Right renal pelvis (tissue), 4 donors: ENCODE results near the gene PLEKHM3. TPM values are rescaled to one million over a fixed set of nuclear protein-coding genes. Genes with fewer than 3 reads are reported as not detected.
A peak's percentile ranks its signal among the peaks of the same experiment; 100 is the strongest.

ENCODE experiments used
- DNase-seq, 4 donors: peaks; one replicate each; pipeline ENCODE4 v3.0.0-alpha.2; 2013; ENCODE audit warnings: low read depth in 4 of 4, low spot score in 3 of 4, missing footprints in 1 of 4
- polyA plus RNA-seq, 4 donors: library from polyadenylated mRNA; unstranded; fragments of 120-200 nt; gene quantifications; one replicate each; pipeline ENCODE4 v1.2.1, GENCODE V29; 2013; ENCODE audit not compliant: insufficient read length in 4 of 4

Gene PLEKHM3
- polyA plus RNA-seq, 4 donors: 12.4 to 17.4 (median 13.3) TPM

GRCh38 chr2:207995887-207996286, 29.4 kb downstream of the PLEKHM3 start:
- DNase-seq: no peak

- DNase-seq: no peak
Measured at GRCh38 chr2:207993151-207993763, 32.1 kb downstream of the PLEKHM3 start.

- DNase-seq: no peak
Measured at GRCh38 chr2:207991944-207992343, 33.4 kb downstream of the PLEKHM3 start.

- DNase-seq: no peak
Measured at GRCh38 chr2:207990784-207991183, 34.5 kb downstream of the PLEKHM3 start.

GRCh38 chr2:207988975-207989374, 36.4 kb downstream of the PLEKHM3 start:
- no peak for DNase-seq

GRCh38 chr2:207987025-207987716, 38.2 kb downstream of the PLEKHM3 start:
- no peak for DNase-seq

- DNase-seq: no peak
Measured at GRCh38 chr2:207984765-207985480, 40.4 kb downstream of the PLEKHM3 start.

- no peak for DNase-seq
Measured at GRCh38 chr2:207983641-207984042, 41.7 kb downstream of the PLEKHM3 start.

- DNase-seq: no peak
Measured at GRCh38 chr2:207978177-207978948, 47.0 kb downstream of the PLEKHM3 start.

GRCh38 chr2:207975921-207976320, 49.4 kb downstream of the PLEKHM3 start:
- DNase-seq: no peak

GRCh38 chr2:207974216-207974605, 51.1 kb downstream of the PLEKHM3 start:
- DNase-seq: no peak

- no peak for DNase-seq
Measured at GRCh38 chr2:207970826-207971180, 54.5 kb downstream of the PLEKHM3 start.

GRCh38 chr2:207970147-207970825, 55.0 kb downstream of the PLEKHM3 start:
- no peak for DNase-seq

- no peak for DNase-seq
Measured at GRCh38 chr2:207969249-207969648, 56.1 kb downstream of the PLEKHM3 start.

GRCh38 chr2:207967121-207967520, 58.2 kb downstream of the PLEKHM3 start:
- DNase-seq: no peak

GRCh38 chr2:207960911-207961310, 64.4 kb downstream of the PLEKHM3 start:
- DNase-seq: peak in 2 of 4 donors; percentile 5 to 8

- DNase-seq: no peak
Measured at GRCh38 chr2:207960090-207960489, 65.2 kb downstream of the PLEKHM3 start.

GRCh38 chr2:207956771-207957170, 68.6 kb downstream of the PLEKHM3 start:
- DNase-seq: no peak

- DNase-seq: no peak
Measured at GRCh38 chr2:207955456-207955855, 69.9 kb downstream of the PLEKHM3 start.

- DNase-seq: no peak
Measured at GRCh38 chr2:207953354-207953753, 72.0 kb downstream of the PLEKHM3 start.
